ENCODE measurements around the gene OR4S2.

The OR4S2 gene

GRCh38 chr11:55658031-55658573 is 10.0 kb downstream of the OR4S2 start:
- no peaks in the 10 kb centered on the region for H3K79me2 ChIP-seq (ENCODE audit: control insufficient read depth, low read length)
- H3K27me3 ChIP-seq (ENCODE audit: control insufficient read depth, low read length): no peaks in the 10 kb centered on the region
- H3K4me2 ChIP-seq (ENCODE audit: low read length): no peak overlapping the region
- no peaks in the 10 kb centered on the region for H3K9me3 ChIP-seq (ENCODE audit: control insufficient read depth, insufficient read depth, low read length)
- H3K4me1 ChIP-seq (ENCODE audit: control insufficient read depth, low read length): no peaks in the 10 kb centered on the region
- no peaks in the 10 kb centered on the region for H3K36me3 ChIP-seq (ENCODE audit: control insufficient read depth, low read length)
- no peaks in the 10 kb centered on the region for H3F3A ChIP-seq (ENCODE audit: control insufficient read depth, insufficient read depth)
- no peaks in the 10 kb centered on the region for H3K9me2 ChIP-seq (replicated peaks; ENCODE audit: control insufficient read depth, low read length)
- H3K4me3 ChIP-seq (ENCODE audit: low read length): no peak overlapping the region
- no peaks in the 10 kb centered on the region for H4K20me1 ChIP-seq (ENCODE audit: control insufficient read depth, insufficient read depth, low read depth, low read length)
- H3K27ac ChIP-seq (ENCODE audit: low read depth, low read length): no peak overlapping the region
- TF ChIP-seq EZH2phosphoT487 (IDR thresholded peaks at IDR 0.05; ENCODE audit: borderline replicate concordance, low read length) (no peak), CTCF (IDR thresholded peaks at IDR 0.05; ENCODE audit: low read depth, low read length, poor library complexity, severe bottlenecking) (no peak)

- no peaks in the 10 kb centered on the region for H4K20me1 ChIP-seq (ENCODE audit: control insufficient read depth, insufficient read depth, low read depth, low read length)
- H3K9me3 ChIP-seq (ENCODE audit: control insufficient read depth, insufficient read depth, low read length): no peaks in the 10 kb centered on the region
- no peaks in the 10 kb centered on the region for H3K36me3 ChIP-seq (ENCODE audit: control insufficient read depth, low read length)
- no peak overlapping the region for H3K27ac ChIP-seq (ENCODE audit: low read depth, low read length)
- no peaks in the 10 kb centered on the region for H3F3A ChIP-seq (ENCODE audit: control insufficient read depth, insufficient read depth)
- H3K27me3 ChIP-seq (ENCODE audit: control insufficient read depth, low read length): no peaks in the 10 kb centered on the region
- no peaks in the 10 kb centered on the region for H3K79me2 ChIP-seq (ENCODE audit: control insufficient read depth, low read length)
- no peaks in the 10 kb centered on the region for H3K9me2 ChIP-seq (replicated peaks; ENCODE audit: control insufficient read depth, low read length)
- H3K4me2 ChIP-seq (ENCODE audit: low read length): no peak overlapping the region
- no peak overlapping the region for H3K4me3 ChIP-seq (ENCODE audit: low read length)
- TF ChIP-seq EZH2phosphoT487 (IDR thresholded peaks at IDR 0.05; ENCODE audit: borderline replicate concordance, low read length) (no peak), CTCF (IDR thresholded peaks at IDR 0.05; ENCODE audit: low read depth, low read length, poor library complexity, severe bottlenecking) (no peak)
- no peaks in the 10 kb centered on the region for H3K4me1 ChIP-seq (ENCODE audit: control insufficient read depth, low read length)
Measured at GRCh38 chr11:55658608-55659007, 10.5 kb downstream of the OR4S2 start.

- Histone ChIP-seq H3K4me1 (ENCODE audit: control insufficient read depth, low read length) (no peaks in the 10 kb centered on the region), H3K4me3 (ENCODE audit: low read length) (no peak within 1 kb of the TSS), H3K4me2 (ENCODE audit: low read length) (no peak within 1 kb of the TSS), H3K9me2 (replicated peaks; ENCODE audit: control insufficient read depth, low read length) (no peaks in the 10 kb centered on the region), H3K9me3 (ENCODE audit: control insufficient read depth, insufficient read depth, low read length) (no peaks in the 10 kb centered on the region), H3K36me3 (ENCODE audit: control insufficient read depth, low read length) (no peaks in the 10 kb centered on the region), H4K20me1 (ENCODE audit: control insufficient read depth, insufficient read depth, low read depth, low read length) (no peaks in the 10 kb centered on the region), H3K27me3 (ENCODE audit: control insufficient read depth, low read length) (no peaks in the 10 kb centered on the region), H3F3A (ENCODE audit: control insufficient read depth, insufficient read depth) (no peaks in the 10 kb centered on the region), H3K79me2 (ENCODE audit: control insufficient read depth, low read length) (no peaks in the 10 kb centered on the region), H3K27ac (ENCODE audit: low read depth, low read length) (no peak within 1 kb of the TSS)
- TF ChIP-seq CTCF (IDR thresholded peaks at IDR 0.05; ENCODE audit: low read depth, low read length, poor library complexity, severe bottlenecking) (no peak), EZH2phosphoT487 (IDR thresholded peaks at IDR 0.05; ENCODE audit: borderline replicate concordance, low read length) (no peak)
Measured at GRCh38 chr11:55661901-55662300, 13.8 kb downstream of the OR4S2 start, which contains the start of gene OR4C6. Gene OR4C6, plus strand, starts transcription at chr11:55662201. Its CDS starts 2,966 bp downstream, at chr11:55665167.
